Endothelial cell (in vitro differentiated cells): ENCODE data around the gene SMCO3. TPM values are rescaled to one million over a fixed set of nuclear protein-coding genes. Genes with fewer than 3 reads are reported as not detected.

Source experiments
- DNase-seq: peaks from one replicate; pipeline ENCODE4 v3.0.0; 2021; ENCODE audit warnings: low spot score
- H3K27ac Mint-ChIP-seq: one replicate; pipeline ENCODE4 v1.8.0; 2021; ENCODE audit warnings: mixed read lengths, inconsistent platforms; ENCODE audit not compliant: unreplicated experiment
- H3K27me3 Mint-ChIP-seq: one replicate; pipeline ENCODE4 v1.8.0; 2021; ENCODE audit warnings: mild to moderate bottlenecking, moderate library complexity, mixed read lengths, inconsistent platforms; ENCODE audit not compliant: unreplicated experiment
- H3K36me3 Mint-ChIP-seq: one replicate; pipeline ENCODE4 v1.8.0; 2021; ENCODE audit warnings: mild to moderate bottlenecking, low read depth, mixed read lengths, inconsistent platforms; ENCODE audit not compliant: unreplicated experiment
- H3K4me1 Mint-ChIP-seq: one replicate; pipeline ENCODE4 v1.8.0; 2021; ENCODE audit warnings: mild to moderate bottlenecking, mixed read lengths, inconsistent platforms; ENCODE audit not compliant: unreplicated experiment
- H3K4me3 Mint-ChIP-seq: one replicate; pipeline ENCODE4 v1.8.0; 2021; ENCODE audit warnings: mild to moderate bottlenecking, mixed read lengths, inconsistent platforms; ENCODE audit not compliant: unreplicated experiment
- H3K9me3 Mint-ChIP-seq: one replicate; pipeline ENCODE4 v1.8.0; 2021; ENCODE audit warnings: mixed read lengths, inconsistent platforms; ENCODE audit not compliant: unreplicated experiment
- CTCF ChIP-seq: fragments of 200-600 bp; sonication (generic); IDR thresholded peaks from one replicate; pipeline ENCODE4 v1.5.0; 2021; ENCODE audit warnings: antibody characterized with exemption; ENCODE audit not compliant: unreplicated experiment
- total RNA-seq: library from RNA; stranded (reverse); fragmentation: NEBNext Ultra II Directional; extraction: Animal tissue kit (Norgen Biotek cat#: 25700); gene quantifications from one replicate; pipeline ENCODE4 v1.2.1, GENCODE V29; 2021; ENCODE audit not compliant: unreplicated experiment

SMCO3 gene
- total RNA-seq, 1 donor from 2014 or later, result 0.13 TPM

GRCh38 chr12:14833336-14833735 is 19.4 kb upstream of the SMCO3 start:
- DNase-seq, result no peak
- no peak overlapping the region for H3K27ac Mint-ChIP-seq
- peaks cover 4% of the 10 kb centered on the region for H3K27me3 Mint-ChIP-seq
- no peaks in the 10 kb centered on the region for H3K36me3 Mint-ChIP-seq
- peaks cover 27% of the 10 kb centered on the region for H3K4me1 Mint-ChIP-seq
- no peaks in the 10 kb centered on the region for H3K9me3 Mint-ChIP-seq
- no peak overlapping the region for H3K4me3 Mint-ChIP-seq
- TF ChIP-seq CTCF, result no peak

- no peak for TF ChIP-seq CTCF
- no peaks in the 10 kb centered on the region for H3K9me3 Mint-ChIP-seq
- no peaks in the 10 kb centered on the region for H3K36me3 Mint-ChIP-seq
- H3K27ac Mint-ChIP-seq, result no peak overlapping the region
- DNase-seq, result no peak
- H3K4me3 Mint-ChIP-seq, result no peak overlapping the region
- peaks cover 7% of the 10 kb centered on the region for H3K4me1 Mint-ChIP-seq
- peaks cover 4% of the 10 kb centered on the region for H3K27me3 Mint-ChIP-seq
Observed at GRCh38 chr12:14828892-14829291, 14.9 kb upstream of the SMCO3 start.

GRCh38 chr12:14827043-14827442 is 13.1 kb upstream of the SMCO3 start:
- no peak for DNase-seq
- Mint-ChIP-seq H3K4me3 (no peak overlapping the region), H3K9me3 (no peaks in the 10 kb centered on the region), H3K27ac (no peak overlapping the region), H3K27me3 (peaks cover under 1% of the 10 kb centered on the region), H3K36me3 (no peaks in the 10 kb centered on the region), H3K4me1 (no peaks in the 10 kb centered on the region)
- TF ChIP-seq CTCF, result no peak

GRCh38 chr12:14826491-14826890 is 12.5 kb upstream of the SMCO3 start:
- H3K27me3 Mint-ChIP-seq, result no peaks in the 10 kb centered on the region
- H3K9me3 Mint-ChIP-seq, result no peaks in the 10 kb centered on the region
- no peak overlapping the region for H3K4me3 Mint-ChIP-seq
- no peak for DNase-seq
- TF ChIP-seq CTCF, result no peak
- H3K36me3 Mint-ChIP-seq, result no peaks in the 10 kb centered on the region
- H3K27ac Mint-ChIP-seq, result no peak overlapping the region
- no peaks in the 10 kb centered on the region for H3K4me1 Mint-ChIP-seq

- H3K27me3 Mint-ChIP-seq, result no peaks in the 10 kb centered on the region
- no peak for TF ChIP-seq CTCF
- H3K4me1 Mint-ChIP-seq, result no peaks in the 10 kb centered on the region
- no peaks in the 10 kb centered on the region for H3K36me3 Mint-ChIP-seq
- H3K27ac Mint-ChIP-seq, result no peak overlapping the region
- DNase-seq, result no peak
- no peak overlapping the region for H3K4me3 Mint-ChIP-seq
- H3K9me3 Mint-ChIP-seq, result no peaks in the 10 kb centered on the region
Observed at GRCh38 chr12:14825256-14825655, 11.3 kb upstream of the SMCO3 start.
